A549 (cell line): ENCODE data around the gene SCARB1.

Source experiments
- CHD4 ChIP-seq: fragments of 200-600 bp; sonication (generic); IDR thresholded peaks from 2 replicates; pipeline ENCODE4 v1.6.1; 2016; ENCODE audit warnings: antibody characterized with exemption, mild to moderate bottlenecking, borderline replicate concordance
- ESRRA ChIP-seq: fragments of 150-350 bp; IDR thresholded peaks from 2 replicates; pipeline ENCODE4 v1.6.1; 2014; ENCODE audit warnings: mild to moderate bottlenecking, low read length, borderline replicate concordance
- HDAC2 ChIP-seq: fragments of 200-600 bp; sonication (generic); IDR thresholded peaks from 2 replicates; pipeline ENCODE4 v1.6.1; 2016
- JUN ChIP-seq, 2 experiments: fragments of >200 bp; sonication (Bioruptor Twin); formaldehyde crosslinking; IDR thresholded peaks; 2 replicates in 1 of 2; 3 replicates in 1 of 2; pipeline ENCODE4 v1.6.1; 2016 to 2017
- JUNB ChIP-seq: fragments of >200 bp; sonication (Bioruptor Twin); formaldehyde crosslinking; IDR thresholded peaks from 2 replicates; pipeline ENCODE4 v1.6.1; 2016
- KDM1A ChIP-seq: fragments of 200-600 bp; sonication (generic); IDR thresholded peaks from 2 replicates; pipeline ENCODE4 v1.6.1; 2016; ENCODE audit warnings: low read depth, mild to moderate bottlenecking
- NR3C1 ChIP-seq: fragments of >200 bp; sonication (Bioruptor Twin); formaldehyde crosslinking; IDR thresholded peaks from 3 replicates; pipeline ENCODE4 v1.6.1; 2017
- POLR2A ChIP-seq: IDR thresholded peaks from 2 replicates; pipeline ENCODE4 v1.6.1; 2012; ENCODE audit warnings: mild to moderate bottlenecking, low read length
- ZFP36 ChIP-seq: fragments of 450-650 bp; IDR thresholded peaks from 2 replicates; pipeline ENCODE4 v1.6.1; 2014; ENCODE audit warnings: borderline replicate concordance; ENCODE audit not compliant: partially characterized antibody
- TF ChIP-seq, protein P1 (sequence below): fragments of >200 bp; sonication (Bioruptor Twin); formaldehyde crosslinking; IDR thresholded peaks from 3 replicates; pipeline ENCODE4 v1.5.1; 2016
- TF ChIP-seq, protein P2 (sequence below): IDR thresholded peaks from 2 replicates; pipeline ENCODE4 v1.6.1; 2012
- TF ChIP-seq, protein P3 (sequence below): fragments of 450-650 bp; IDR thresholded peaks from 2 replicates; pipeline ENCODE4 v1.6.1; 2014; ENCODE audit warnings: antibody characterized with exemption
- TF ChIP-seq, protein P4 (sequence below): IDR thresholded peaks from 2 replicates; pipeline ENCODE4 v1.6.1; 2012

DNA sequence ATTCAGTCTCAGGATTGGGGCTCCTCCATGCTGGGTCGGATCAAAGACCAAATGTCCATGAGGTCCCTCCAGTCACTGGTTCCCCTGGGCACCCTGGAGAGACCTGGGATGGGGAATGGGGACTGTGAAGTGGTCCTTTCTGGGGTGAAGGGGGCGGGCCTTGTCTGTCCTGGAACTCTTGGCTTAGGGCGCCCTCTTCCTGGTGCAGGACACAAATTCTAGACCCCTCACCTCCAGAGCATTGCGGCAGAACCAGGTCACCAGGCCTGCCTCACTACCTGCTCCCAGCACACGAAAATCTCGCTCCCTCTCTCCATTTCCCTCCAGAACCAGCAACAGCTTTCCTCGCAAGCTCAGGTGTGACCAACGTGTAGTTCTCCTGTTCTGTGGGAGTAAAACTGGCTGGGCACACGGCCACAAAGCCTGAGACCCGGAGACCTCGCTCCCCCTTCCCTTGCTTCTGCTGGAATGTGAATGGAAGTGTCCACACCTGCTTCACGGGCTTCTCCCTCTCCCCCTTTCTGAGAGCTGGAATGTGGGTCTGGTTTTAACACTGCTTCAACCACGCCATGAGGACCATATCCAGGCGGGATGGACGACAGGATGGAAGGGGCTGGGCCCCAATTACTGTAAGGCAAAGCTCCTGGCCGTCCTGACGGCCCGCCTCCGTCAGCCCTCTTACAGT is 112.7 kb downstream of the SCARB1 start:
- TF ChIP-seq, protein P1, sequence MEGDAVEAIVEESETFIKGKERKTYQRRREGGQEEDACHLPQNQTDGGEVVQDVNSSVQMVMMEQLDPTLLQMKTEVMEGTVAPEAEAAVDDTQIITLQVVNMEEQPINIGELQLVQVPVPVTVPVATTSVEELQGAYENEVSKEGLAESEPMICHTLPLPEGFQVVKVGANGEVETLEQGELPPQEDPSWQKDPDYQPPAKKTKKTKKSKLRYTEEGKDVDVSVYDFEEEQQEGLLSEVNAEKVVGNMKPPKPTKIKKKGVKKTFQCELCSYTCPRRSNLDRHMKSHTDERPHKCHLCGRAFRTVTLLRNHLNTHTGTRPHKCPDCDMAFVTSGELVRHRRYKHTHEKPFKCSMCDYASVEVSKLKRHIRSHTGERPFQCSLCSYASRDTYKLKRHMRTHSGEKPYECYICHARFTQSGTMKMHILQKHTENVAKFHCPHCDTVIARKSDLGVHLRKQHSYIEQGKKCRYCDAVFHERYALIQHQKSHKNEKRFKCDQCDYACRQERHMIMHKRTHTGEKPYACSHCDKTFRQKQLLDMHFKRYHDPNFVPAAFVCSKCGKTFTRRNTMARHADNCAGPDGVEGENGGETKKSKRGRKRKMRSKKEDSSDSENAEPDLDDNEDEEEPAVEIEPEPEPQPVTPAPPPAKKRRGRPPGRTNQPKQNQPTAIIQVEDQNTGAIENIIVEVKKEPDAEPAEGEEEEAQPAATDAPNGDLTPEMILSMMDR = peak; percentile 54
- TF ChIP-seq ZFP36 (no peak), POLR2A (no peak), ESRRA (no peak), CHD4 (no peak), JUNB (no peak), NR3C1 (no peak), JUN (IDR thresholded peaks at IDR 0.05) (no peak), KDM1A (no peak), HDAC2 (no peak)
- TF ChIP-seq, protein P2, sequence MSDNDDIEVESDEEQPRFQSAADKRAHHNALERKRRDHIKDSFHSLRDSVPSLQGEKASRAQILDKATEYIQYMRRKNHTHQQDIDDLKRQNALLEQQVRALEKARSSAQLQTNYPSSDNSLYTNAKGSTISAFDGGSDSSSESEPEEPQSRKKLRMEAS = no peak
- TF ChIP-seq, protein P3, sequence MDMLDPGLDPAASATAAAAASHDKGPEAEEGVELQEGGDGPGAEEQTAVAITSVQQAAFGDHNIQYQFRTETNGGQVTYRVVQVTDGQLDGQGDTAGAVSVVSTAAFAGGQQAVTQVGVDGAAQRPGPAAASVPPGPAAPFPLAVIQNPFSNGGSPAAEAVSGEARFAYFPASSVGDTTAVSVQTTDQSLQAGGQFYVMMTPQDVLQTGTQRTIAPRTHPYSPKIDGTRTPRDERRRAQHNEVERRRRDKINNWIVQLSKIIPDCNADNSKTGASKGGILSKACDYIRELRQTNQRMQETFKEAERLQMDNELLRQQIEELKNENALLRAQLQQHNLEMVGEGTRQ = no peak
- TF ChIP-seq, protein P4, sequence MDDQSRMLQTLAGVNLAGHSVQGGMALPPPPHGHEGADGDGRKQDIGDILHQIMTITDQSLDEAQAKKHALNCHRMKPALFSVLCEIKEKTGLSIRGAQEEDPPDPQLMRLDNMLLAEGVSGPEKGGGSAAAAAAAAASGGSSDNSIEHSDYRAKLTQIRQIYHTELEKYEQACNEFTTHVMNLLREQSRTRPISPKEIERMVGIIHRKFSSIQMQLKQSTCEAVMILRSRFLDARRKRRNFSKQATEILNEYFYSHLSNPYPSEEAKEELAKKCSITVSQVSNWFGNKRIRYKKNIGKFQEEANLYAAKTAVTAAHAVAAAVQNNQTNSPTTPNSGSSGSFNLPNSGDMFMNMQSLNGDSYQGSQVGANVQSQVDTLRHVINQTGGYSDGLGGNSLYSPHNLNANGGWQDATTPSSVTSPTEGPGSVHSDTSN = no peak
